Heart left ventricle (tissue), 16 donors: ENCODE results near the gene CCDC78. TPM values are rescaled to one million over a fixed set of nuclear protein-coding genes. Genes with fewer than 3 reads are reported as not detected.
A peak's percentile ranks its signal among the peaks of the same experiment; 100 is the strongest.
"Not testable (repeated sequence)": the region's sequence is repeated elsewhere in the genome, so short reads cannot be mapped to it uniquely, and the experiment has no call there.

Experiments used
- ATAC-seq, 4 donors: fragments of 200-7000 bp; cut with Tn5 transposase; one replicate each; pipeline ENCODE4 v1.9.1; 2020 to 2022; ENCODE audit warnings: moderate library complexity in 4 of 4, mild to moderate bottlenecking in 3 of 4, moderate number of reproducible peaks in 1 of 4
- DNase-seq, 5 donors: peaks; one replicate each; pipeline ENCODE4 v3.0.0-alpha.2; 2020
- H3K27ac ChIP-seq, 12 donors: fragments of 200-600 bp; sonication (generic) in 4 of 12; one replicate each; pipeline versions ENCODE4 v1.5.0 to v1.8.0; 2016 to 2022; ENCODE audit warnings: mild to moderate bottlenecking in 2 of 12
- H3K27me3 ChIP-seq, 9 donors: fragments of 200-600 bp; sonication (generic) in 2 of 9; one replicate each; pipeline versions ENCODE4 v1.5.1 to v1.8.0; 2016 to 2022; ENCODE audit warnings: mild to moderate bottlenecking in 3 of 9
- H3K36me3 ChIP-seq, 9 donors: fragments of 200-600 bp; sonication (generic) in 2 of 9; one replicate each; pipeline versions ENCODE4 v1.5.0 to v1.8.0; 2018 to 2022; ENCODE audit warnings: mild to moderate bottlenecking in 2 of 9
- H3K4me1 ChIP-seq, 12 donors: fragments of 200-600 bp; sonication (generic) in 4 of 12; one replicate each; pipeline versions ENCODE4 v1.5.0 to v1.8.0; 2016 to 2022; ENCODE audit warnings: mild to moderate bottlenecking in 3 of 12
- H3K4me3 ChIP-seq, 12 donors: fragments of 200-600 bp; sonication (generic) in 4 of 12; one replicate each; pipeline versions ENCODE4 v1.5.0 to v1.8.0; 2017 to 2022; ENCODE audit warnings: mild to moderate bottlenecking in 9 of 12, moderate library complexity in 4 of 12
- H3K9me3 ChIP-seq, 12 donors: fragments of 200-600 bp; sonication (generic) in 4 of 12; one replicate each; pipeline versions ENCODE4 v1.5.0 to v1.8.0; 2016 to 2022; ENCODE audit warnings: mild to moderate bottlenecking in 1 of 12
- CTCF ChIP-seq, 12 donors: fragments of 200-600 bp; sonication (generic) in 4 of 12; IDR thresholded peaks; one replicate each; pipeline versions ENCODE4 v1.5.0 to v1.8.0; 2018 to 2022; ENCODE audit warnings: antibody characterized with exemption in 12 of 12, mild to moderate bottlenecking in 5 of 12
- POLR2A ChIP-seq, 2 donors: fragments of 450-650 bp; IDR thresholded peaks; one replicate each; pipeline ENCODE4 v1.6.1; 2017; ENCODE audit warnings: antibody characterized with exemption in 2 of 2, mild to moderate bottlenecking in 2 of 2, moderate library complexity in 2 of 2
- WGBS, 4 donors: extraction: QIAGEN DNeasy Blood & Tissue Kit in 2 of 4; methylation state at CpG; one replicate each; pipeline versions ENCODE4 v1.1.5 to v1.1.7; 2013 to 2018; 5-methylcytosine and 5-hydroxymethylcytosine counted together
- intact Hi-C, 10 donors: fragments of 100-400 bp; cut with DNase I; formaldehyde crosslinking; loops; one replicate each; pipeline versions ENCODE4 v1.11.1 to v1.14.2; 2022
- polyA plus RNA-seq, 2 donors: library from polyadenylated mRNA; stranded (reverse); fragments of 200-250 nt; gene quantifications; one replicate each; pipeline ENCODE4 v1.2.3, GENCODE V29; 2013
- total RNA-seq, 9 donors: library from RNA; depleted of rRNA in 2 of 9; stranded (reverse); fragments of >200 nt in 2 of 9; fragmentation: NEBNext Ultra II Directional in 3 of 9; extraction: Animal tissue kit (Norgen Biotek cat#: 25700) in 3 of 9; gene quantifications; one replicate each; pipeline versions ENCODE4 v1.1.0 to v1.2.4, GENCODE V29; 2016 to 2023
- donor health status: ischemic (EF 13 %, LVEDD 7.1; RV severe dilation, severe dysfunction).
- donor health status: healthy with polysubstance abuse.
- donor health status: DM: no; HTN: yes; CAD: no.
- donor health status: DM: no; HTN: no; CAD: no.
- donor health status: ischemic (EF 25% LVEDD 6.9; RV normal size, moderate dysfunction).
- donor health status: ischemic (EF 25% LVEDD 5.7; RV mildly dilated, moderate dysfunction).
- donor health status: healthy.
- donor health status: DM: yes; HTN: yes; CAD: no.
- donor health status: ischemic (EF 35%, LVEDD 5.7; RV mildly dilated, moderate dysfunction).
- donor health status: nonischemic (EF 11% LVEDD 7.7; RV severe dilation, severe dysfunction).
- donor health status: DM: yes; HTN: yes; CAD: no.
- donor health status: PGD.
- donor health status: ischemic (EF 29% LVEDD 5.4; RV normal size, mild dysfunction).
- donor health status: nonischemic (EF 23%, LVEDD 6.1; RV moderate dilation, normal function).

CCDC78 gene
- total and polyA plus RNA-seq, 11 donors: 0.35 to 1.3 (median 0.59) TPM; not detected in 3

GRCh38 chr16:747978-748746 is 21.9 kb upstream of the CCDC78 start:
- intact Hi-C loops: loop anchor here in 1 of 10 donors (5.0 kb wide), 1 partner anchor 36 kb away; no protein-coding TSS in a partner anchor
- 80 to 89% (median 83%) methylated on average over 38 to 39 of the region's 39 CpGs for WGBS, 4 donors

GRCh38 chr16:746637-747036 is 20.4 kb upstream of the CCDC78 start:
- TF ChIP-seq CTCF (IDR thresholded peaks at IDR 0.05) (no peak), POLR2A (IDR thresholded peaks at IDR 0.05) (no peak)
- Histone ChIP-seq H3K27ac (no peak overlapping the region), H3K36me3 (no peaks in the 10 kb centered on the region), H3K4me3 (no peak overlapping the region), H3K9me3 (no peaks in the 10 kb centered on the region), H3K4me1 (no peaks in the 10 kb centered on the region), H3K27me3 (peaks cover 0 to 28% (median 0%) of the 10 kb centered on the region in 9 donors)
- intact Hi-C loops: loop anchor here in 1 of 10 donors (5.0 kb wide), 1 partner anchor 34 kb away; no protein-coding TSS in a partner anchor
- 38 to 84% (median 61%) methylated on average over 1 to 13 of the region's 13 CpGs for WGBS, 4 donors
- ATAC-seq: no peak
- no peak for DNase-seq

More at GRCh38 chr16:747978-748746, 21.9 kb upstream of the CCDC78 start:
- DNase-seq: peak in 1 of 5 donors; percentile 4
- Histone ChIP-seq H3K27ac (no peak overlapping the region), H3K36me3 (no peaks in the 10 kb centered on the region), H3K9me3 (no peaks in the 10 kb centered on the region), H3K27me3 (peaks cover 0 to 29% (median 0%) of the 10 kb centered on the region in 9 donors), H3K4me1 (peaks cover 0 to 3% (median 0%) of the 10 kb centered on the region in 12 donors), H3K4me3 (no peak overlapping the region)
- no peak for ATAC-seq
- no peak for TF ChIP-seq CTCF (IDR thresholded peaks at IDR 0.05)
- TF ChIP-seq POLR2A (IDR thresholded peaks at IDR 0.05): no peak

- Histone ChIP-seq H3K4me3 (no peak overlapping the region), H3K4me1 (peaks cover 0 to 5% (median 4%) of the 10 kb centered on the region in 12 donors), H3K27ac (no peak overlapping the region), H3K36me3 (no peaks in the 10 kb centered on the region), H3K27me3 (peaks cover 0 to 27% (median 0%) of the 10 kb centered on the region in 9 donors), H3K9me3 (no peaks in the 10 kb centered on the region)
- WGBS, 4 donors: 3 to 5% (median 5%) methylated on average over 12 to 14 of the region's 14 CpGs
- intact Hi-C loops: loop anchor here in 1 of 10 donors (5.0 kb wide), 1 partner anchor 33 kb away; no protein-coding TSS in a partner anchor
- no peak for ATAC-seq
- TF ChIP-seq POLR2A (IDR thresholded peaks at IDR 0.05) (no peak), CTCF (IDR thresholded peaks at IDR 0.05) (peak in 4 of 12 donors; percentile 5 to 30 (median 14))
- no peak for DNase-seq
These were observed 19.5 kb upstream of the CCDC78 start for GRCh38 chr16:745739-746138.

- no peak for DNase-seq
- peaks cover 0 to 4% (median 0%) of the 10 kb centered on the region in 9 donors for H3K36me3 ChIP-seq
- 72 to 83% (median 77%) methylated on average over 12 to 21 of the region's 21 CpGs for WGBS, 4 donors
- peaks cover 0 to 27% (median 0%) of the 10 kb centered on the region in 9 donors for H3K27me3 ChIP-seq
- no peak for ATAC-seq
- H3K27ac ChIP-seq: no peak overlapping the region
- TF ChIP-seq CTCF (IDR thresholded peaks at IDR 0.05) (no peak), POLR2A (IDR thresholded peaks at IDR 0.05) (no peak)
- peaks cover 4 to 18% (median 12%) of the 10 kb centered on the region in 12 donors for H3K4me1 ChIP-seq
- no peak overlapping the region for H3K4me3 ChIP-seq
- intact Hi-C loops: no loop called here
- no peaks in the 10 kb centered on the region for H3K9me3 ChIP-seq
These were observed 17.7 kb upstream of the CCDC78 start for GRCh38 chr16:743794-744500.

GRCh38 chr16:742894-743293 is 16.7 kb upstream of the CCDC78 start:
- 74 to 81% (median 75%) methylated on average over 14 of the region's 14 CpGs for WGBS, 4 donors
- DNase-seq, H3K4me3 ChIP-seq, H3K27ac ChIP-seq, ATAC-seq, intact Hi-C loops, H3K9me3 ChIP-seq: not testable (repeated sequence)
- H3K27me3 ChIP-seq: peaks cover 0 to 27% (median 0%) of the 10 kb centered on the region in 9 donors
- H3K36me3 ChIP-seq: peaks cover 0 to 11% (median 2%) of the 10 kb centered on the region in 9 donors
- H3K4me1 ChIP-seq: peaks cover 4 to 18% (median 12%) of the 10 kb centered on the region in 12 donors
